Sigmoid colon (tissue), 7 donors: ENCODE measurements around the gene FCN3. TPM values are rescaled to one million over a fixed set of nuclear protein-coding genes. Genes with fewer than 3 reads are reported as not detected.

Source experiments
- DNase-seq: peaks from one replicate; pipeline ENCODE4 v3.0.0-alpha.2; 2019
- H3K27ac ChIP-seq, 4 donors: fragments of 200-600 bp; sonication (generic); one replicate each; pipeline ENCODE4 v1.5.1; 2016 to 2019; ENCODE audit warnings: mild to moderate bottlenecking in 1 of 4
- H3K27me3 ChIP-seq, 3 donors: fragments of 200-600 bp; sonication (generic); one replicate each; pipeline ENCODE4 v1.5.1; 2019; ENCODE audit warnings: mild to moderate bottlenecking in 1 of 3
- H3K36me3 ChIP-seq, 4 donors: fragments of 200-600 bp; sonication (generic); one replicate each; pipeline ENCODE4 v1.5.1; 2016 to 2019
- H3K4me1 ChIP-seq, 4 donors: fragments of 200-600 bp; sonication (generic); one replicate each; pipeline ENCODE4 v1.5.1; 2017 to 2019
- H3K4me3 ChIP-seq, 4 donors: fragments of 200-600 bp; sonication (generic); one replicate each; pipeline ENCODE4 v1.5.1; 2017 to 2019; ENCODE audit warnings: mild to moderate bottlenecking in 2 of 4, moderate library complexity in 1 of 4
- H3K9me3 ChIP-seq, 4 donors: fragments of 200-600 bp in 3 of 4; sonication (generic) in 3 of 4; one replicate each; pipeline versions ENCODE4 v1.5.1 to v1.6.1; 2013 to 2019
- EP300 ChIP-seq, 4 donors: sonication (generic); formaldehyde crosslinking; IDR thresholded peaks; one replicate each; pipeline ENCODE4 v1.6.1; 2017; ENCODE audit warnings: antibody characterized with exemption in 4 of 4
- POLR2A ChIP-seq, 2 donors: fragments of 450-650 bp; IDR thresholded peaks; one replicate each; pipeline ENCODE4 v1.6.1; 2016; ENCODE audit warnings: antibody characterized with exemption in 2 of 2, mild to moderate bottlenecking in 2 of 2, moderate library complexity in 2 of 2
- POLR2AphosphoS5 ChIP-seq, 4 donors: sonication (generic); formaldehyde crosslinking; IDR thresholded peaks; one replicate each; pipeline ENCODE4 v1.6.1; 2017; ENCODE audit warnings: antibody characterized with exemption in 4 of 4
- WGBS, 2 donors: extraction: QIAGEN DNeasy Blood & Tissue Kit; methylation state at CpG; one replicate each; pipeline ENCODE4 v1.1.7; 2013; 5-methylcytosine and 5-hydroxymethylcytosine counted together
- intact Hi-C: fragments of 100-400 bp; cut with DNase I; formaldehyde crosslinking; loops from one replicate; pipeline ENCODE4 v1.15.1; 2023
- polyA plus RNA-seq, 3 donors: library from polyadenylated mRNA; stranded (reverse); fragments of 200-250 nt; gene quantifications; one replicate each; pipeline ENCODE4 v1.2.3, GENCODE V29; 2013
- total RNA-seq, 4 donors: library from RNA; depleted of rRNA; stranded (reverse); fragments of >200 nt; gene quantifications; one replicate each; pipeline ENCODE4 v1.1.0, GENCODE V29; 2016
- TF ChIP-seq, protein P1 (sequence below), 4 experiments: fragments of 450-650 bp in 3 of 4; fragments of 200-600 bp in 1 of 4; IDR thresholded peaks; one replicate each; pipeline ENCODE4 v1.5.1; 2016 to 2019; ENCODE audit warnings: antibody characterized with exemption in 4 of 4, mild to moderate bottlenecking in 3 of 4, moderate library complexity in 2 of 4
- donor health status: healthy with polysubstance abuse.
- donor health status: Bipolar disorder and iron deficiency.
- donor health status: healthy.

The FCN3 gene
- total and polyA plus RNA-seq, 7 donors, result 0.49 to 4.6 (median 2.5) TPM

DNA sequence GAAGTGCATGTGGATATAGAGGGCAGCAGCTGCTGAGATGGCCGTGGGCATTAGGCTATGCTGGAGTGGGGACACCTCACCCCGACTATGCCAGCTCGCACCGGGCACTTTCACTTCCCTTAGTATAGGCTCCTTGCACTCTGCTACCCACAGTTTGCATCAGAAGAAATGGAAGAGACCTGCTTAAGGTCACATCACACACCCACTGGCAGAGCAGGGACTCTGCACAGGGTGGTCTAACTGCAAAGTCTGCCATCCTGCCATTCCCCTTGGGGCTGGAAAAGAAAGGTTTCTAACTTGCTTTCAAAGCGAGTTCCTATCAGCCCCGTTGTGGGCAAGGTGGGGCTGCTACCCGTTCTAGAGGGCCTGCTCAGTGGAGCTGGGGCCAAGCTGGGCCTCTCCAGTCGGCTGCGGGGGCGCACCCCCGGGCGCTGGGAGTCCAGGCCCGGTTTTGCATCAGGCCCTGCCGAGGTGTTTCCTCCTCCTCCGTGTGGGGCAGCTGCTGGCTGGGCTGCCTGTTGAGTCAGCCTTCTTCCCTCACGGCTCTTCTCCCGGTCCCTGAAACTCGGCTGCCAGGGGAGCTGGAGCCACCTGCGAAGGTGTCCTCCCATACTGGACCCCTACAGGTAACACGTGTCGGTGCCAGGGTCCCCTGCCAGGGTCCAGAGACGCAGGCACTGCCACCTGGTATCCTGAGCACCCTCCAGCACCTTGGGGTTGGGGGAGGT lies 32.9 kb downstream of the FCN3 start, which contains the start of gene SYTL1:
TSS of gene SYTL1 (plus strand) at position 498 of the 728 bp plus-strand sequence. CDS start 3,313 bp downstream, outside the sequence.
- TF ChIP-seq EP300 (IDR thresholded peaks at IDR 0.05) (no peak), POLR2A (IDR thresholded peaks at IDR 0.05) (no peak), POLR2AphosphoS5 (IDR thresholded peaks at IDR 0.05) (no peak)
- TF ChIP-seq, protein P1, sequence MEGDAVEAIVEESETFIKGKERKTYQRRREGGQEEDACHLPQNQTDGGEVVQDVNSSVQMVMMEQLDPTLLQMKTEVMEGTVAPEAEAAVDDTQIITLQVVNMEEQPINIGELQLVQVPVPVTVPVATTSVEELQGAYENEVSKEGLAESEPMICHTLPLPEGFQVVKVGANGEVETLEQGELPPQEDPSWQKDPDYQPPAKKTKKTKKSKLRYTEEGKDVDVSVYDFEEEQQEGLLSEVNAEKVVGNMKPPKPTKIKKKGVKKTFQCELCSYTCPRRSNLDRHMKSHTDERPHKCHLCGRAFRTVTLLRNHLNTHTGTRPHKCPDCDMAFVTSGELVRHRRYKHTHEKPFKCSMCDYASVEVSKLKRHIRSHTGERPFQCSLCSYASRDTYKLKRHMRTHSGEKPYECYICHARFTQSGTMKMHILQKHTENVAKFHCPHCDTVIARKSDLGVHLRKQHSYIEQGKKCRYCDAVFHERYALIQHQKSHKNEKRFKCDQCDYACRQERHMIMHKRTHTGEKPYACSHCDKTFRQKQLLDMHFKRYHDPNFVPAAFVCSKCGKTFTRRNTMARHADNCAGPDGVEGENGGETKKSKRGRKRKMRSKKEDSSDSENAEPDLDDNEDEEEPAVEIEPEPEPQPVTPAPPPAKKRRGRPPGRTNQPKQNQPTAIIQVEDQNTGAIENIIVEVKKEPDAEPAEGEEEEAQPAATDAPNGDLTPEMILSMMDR (IDR thresholded peaks at IDR 0.05), result no peak
- intact Hi-C loops, result no loop called here
- no peaks in the 10 kb centered on the region for H3K9me3 ChIP-seq
- no peak within 1 kb of the TSS for H3K4me3 ChIP-seq
- WGBS, 2 donors, result 14 to 15% methylated on average over 22 of the region's 22 CpGs
- peaks cover 0 to 16% (median 2%) of the 10 kb centered on the region in 4 donors for H3K36me3 ChIP-seq
- no peak within 1 kb of the TSS for H3K27ac ChIP-seq
- no peaks in the 10 kb centered on the region for H3K4me1 ChIP-seq
- H3K27me3 ChIP-seq, result peaks cover 0 to under 1% (median 0%) of the 10 kb centered on the region in 3 donors
- no peak for DNase-seq

DNA sequence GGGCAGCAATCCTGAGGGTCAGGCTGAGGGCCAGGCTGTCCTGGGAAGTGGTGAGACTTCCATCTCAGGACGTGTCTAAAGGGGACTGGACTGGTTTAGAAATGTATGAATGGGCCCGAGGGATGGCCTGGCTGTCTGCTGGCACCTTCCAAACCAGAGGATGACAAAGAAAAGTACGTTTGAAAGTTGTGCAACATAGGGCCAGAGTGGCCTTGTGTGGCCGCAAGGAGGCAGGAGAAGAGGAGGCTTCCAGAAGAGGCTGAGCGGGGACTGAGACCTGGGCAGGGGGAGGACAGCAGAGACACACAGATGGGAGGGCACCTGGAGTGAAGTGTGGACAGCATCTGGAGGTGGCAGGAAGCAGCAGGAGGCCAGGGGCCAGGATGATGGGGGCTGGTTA lies 35.4 kb downstream of the FCN3 start:
- 70 to 76% methylated on average over 5 of the region's 5 CpGs for WGBS, 2 donors
- TF ChIP-seq, protein P1 (IDR thresholded peaks at IDR 0.05), result no peak
- intact Hi-C loops, result loop anchor here (10.0 kb wide), 1 partner anchor 56 kb away; the partner anchor contains the start of gene GPR3
- H3K4me1 ChIP-seq, result no peaks in the 10 kb centered on the region
- peaks cover 7 to 41% (median 18%) of the 10 kb centered on the region in 4 donors for H3K36me3 ChIP-seq
- H3K4me3 ChIP-seq, result no peak overlapping the region
- DNase-seq, result no peak
- H3K9me3 ChIP-seq, result no peaks in the 10 kb centered on the region
- no peaks in the 10 kb centered on the region for H3K27me3 ChIP-seq
- no peak overlapping the region for H3K27ac ChIP-seq

DNA sequence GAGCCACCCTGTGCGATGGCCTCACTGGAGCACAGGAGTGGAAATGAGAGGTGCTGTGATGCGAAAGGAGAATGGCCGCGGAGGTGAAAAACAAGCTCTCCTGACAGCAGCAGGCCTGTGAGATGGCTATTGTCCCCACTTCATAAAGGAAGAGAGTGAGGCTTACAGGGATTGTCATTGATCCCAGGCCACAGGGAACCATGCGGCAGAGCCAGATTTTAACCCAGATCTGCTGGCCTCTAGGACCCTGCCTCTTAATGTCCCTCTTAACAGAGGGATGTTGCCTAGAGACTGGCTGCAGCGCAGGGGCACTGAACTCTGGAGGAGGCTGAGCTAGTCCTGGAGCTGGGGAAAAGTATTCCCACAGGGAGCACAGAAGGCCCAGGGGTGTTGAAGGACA lies 35.9 kb downstream of the FCN3 start:
- intact Hi-C loops, result loop anchor here (10.0 kb wide), 1 partner anchor 56 kb away; the partner anchor contains the start of gene GPR3
- DNase-seq, result no peak
- no peak for TF ChIP-seq POLR2A (IDR thresholded peaks at IDR 0.05)
- no peak for TF ChIP-seq POLR2AphosphoS5 (IDR thresholded peaks at IDR 0.05)
- no peak for TF ChIP-seq EP300 (IDR thresholded peaks at IDR 0.05)
- TF ChIP-seq, protein P1 (IDR thresholded peaks at IDR 0.05), result no peak
- H3K4me1 ChIP-seq, result no peaks in the 10 kb centered on the region
- no peak overlapping the region for H3K4me3 ChIP-seq
- H3K9me3 ChIP-seq, result no peaks in the 10 kb centered on the region
- H3K36me3 ChIP-seq, result peaks cover 7 to 46% (median 21%) of the 10 kb centered on the region in 4 donors
- H3K27ac ChIP-seq, result no peak overlapping the region
- H3K27me3 ChIP-seq, result no peaks in the 10 kb centered on the region
- 95 to 98% methylated on average over 6 of the region's 6 CpGs for WGBS, 2 donors

DNA sequence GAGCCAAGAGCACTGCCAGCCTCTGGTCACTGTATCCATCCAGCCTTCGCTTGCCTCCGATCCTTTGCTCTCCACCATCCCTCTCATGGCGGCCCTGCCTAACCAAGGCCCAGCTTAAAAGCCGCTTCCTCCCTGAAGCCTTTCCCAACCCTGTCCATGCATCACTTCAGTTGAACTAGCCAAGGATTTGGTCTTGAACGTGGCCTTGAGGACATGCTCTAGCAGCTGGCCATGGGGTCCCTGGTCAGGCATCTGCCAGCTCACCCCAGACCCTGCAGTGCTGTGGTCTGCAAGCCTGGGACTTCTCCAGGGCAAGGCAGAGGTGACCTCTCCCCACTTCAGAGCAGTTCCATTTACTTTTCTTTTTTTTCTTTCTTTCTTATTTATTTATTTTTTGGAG lies 37.9 kb downstream of the FCN3 start:
- H3K4me1 ChIP-seq, result no peaks in the 10 kb centered on the region
- intact Hi-C loops, result loop anchor here (10.0 kb wide), 1 partner anchor 58 kb away; the partner anchor contains the start of gene GPR3
- H3K4me3 ChIP-seq, result no peak overlapping the region
- TF ChIP-seq, protein P1 (IDR thresholded peaks at IDR 0.05), result no peak
- TF ChIP-seq POLR2A (IDR thresholded peaks at IDR 0.05), result no peak
- TF ChIP-seq EP300 (IDR thresholded peaks at IDR 0.05), result no peak
- no peak for TF ChIP-seq POLR2AphosphoS5 (IDR thresholded peaks at IDR 0.05)
- no peak overlapping the region for H3K27ac ChIP-seq
- WGBS, 2 donors, result 94 to 97% methylated on average over 5 of the region's 5 CpGs
- no peaks in the 10 kb centered on the region for H3K9me3 ChIP-seq
- no peak for DNase-seq
- H3K27me3 ChIP-seq, result no peaks in the 10 kb centered on the region
- peaks cover 7 to 66% (median 30%) of the 10 kb centered on the region in 4 donors for H3K36me3 ChIP-seq
